Measurements from ENCODE around the gene HSP90AB1. TPM values are rescaled to one million over a fixed set of nuclear protein-coding genes. Genes with fewer than 3 reads are reported as not detected.

HSP90AB1 gene
- total RNA-seq, 4 donors from 2014 or later = 336 to 897 (median 564) TPM

- DNase-seq = no peak
- Histone ChIP-seq H3K4me1 (peaks cover 0 to 27% of the 10 kb centered on the region in 2 donors), H3K27ac (no peak overlapping the region), H3K4me3 (no peak overlapping the region), H3K27me3 (no peaks in the 10 kb centered on the region), H3K9me3 (no peaks in the 10 kb centered on the region), H3K36me3 (no peaks in the 10 kb centered on the region)
- TF ChIP-seq POLR2A (IDR thresholded peaks at IDR 0.05) = no peak
- TF ChIP-seq CTCF (IDR thresholded peaks at IDR 0.05) = no peak
- intact Hi-C loops (cut with DNase I; ENCODE audit: low total_unique reads) = no loop called here
Observed at GRCh38 chr6:44262467-44263353, 15.8 kb downstream of the HSP90AB1 start.

GRCh38 chr6:44263354-44264100 is 16.6 kb downstream of the HSP90AB1 start:
- H3K4me3 ChIP-seq = no peak overlapping the region
- no peaks in the 10 kb centered on the region for H3K9me3 ChIP-seq
- no peaks in the 10 kb centered on the region for H3K36me3 ChIP-seq
- H3K4me1 ChIP-seq = peaks cover 0 to 24% of the 10 kb centered on the region in 2 donors
- no peak for TF ChIP-seq CTCF (IDR thresholded peaks at IDR 0.05)
- TF ChIP-seq POLR2A (IDR thresholded peaks at IDR 0.05) = no peak
- no peaks in the 10 kb centered on the region for H3K27me3 ChIP-seq
- H3K27ac ChIP-seq = no peak overlapping the region
- DNase-seq = no peak
- intact Hi-C loops (cut with DNase I; ENCODE audit: low total_unique reads) = no loop called here

GRCh38 chr6:44264154-44265006 is 17.5 kb downstream of the HSP90AB1 start:
- TF ChIP-seq CTCF (IDR thresholded peaks at IDR 0.05) (no peak), POLR2A (IDR thresholded peaks at IDR 0.05) (no peak)
- intact Hi-C loops (cut with DNase I; ENCODE audit: low total_unique reads) = no loop called here
- no peaks in the 10 kb centered on the region for H3K36me3 ChIP-seq
- H3K4me3 ChIP-seq = peak overlapping the region; percentile 42 to 75
- H3K4me1 ChIP-seq = peaks cover 0 to 24% of the 10 kb centered on the region in 2 donors
- no peaks in the 10 kb centered on the region for H3K9me3 ChIP-seq
- H3K27me3 ChIP-seq = no peaks in the 10 kb centered on the region
- DNase-seq = no peak
- peak overlapping the region; percentile 74 to 83 for H3K27ac ChIP-seq

GRCh38 chr6:44265007-44265721 is 18.3 kb downstream of the HSP90AB1 start, which contains the start of gene NFKBIE:
Gene NFKBIE (minus strand): TSS chr6:44265551. CDS start chr6:44265346, 205 bp downstream.
- TF ChIP-seq POLR2A (IDR thresholded peaks at IDR 0.05) (peak; percentile 83 to 87), CTCF (IDR thresholded peaks at IDR 0.05) (peak in 2 of 4 experiments; percentile 12 to 48)
- H3K4me1 ChIP-seq = peaks cover 0 to 25% of the 10 kb centered on the region in 2 donors
- peaks cover 0 to 5% of the 10 kb centered on the region in 2 donors for H3K27me3 ChIP-seq
- H3K36me3 ChIP-seq = no peaks in the 10 kb centered on the region
- peak; percentile 96 for DNase-seq
- peak within 1 kb of the TSS; percentile 74 to 83 for H3K27ac ChIP-seq
- peak within 1 kb of the TSS; percentile 42 to 75 for H3K4me3 ChIP-seq
- H3K9me3 ChIP-seq = no peaks in the 10 kb centered on the region
- intact Hi-C loops (cut with DNase I; ENCODE audit: low total_unique reads) = no loop called here
